Stimulated activated CD4-positive, alpha-beta T cell treated with anti-CD3 and anti-CD28 coated beads, Interleukin-15, amount 100 ng/mL, for 48 hours (primary cell): ENCODE results near the gene CLDN9.
"Not testable (repeated sequence)": the region's sequence is repeated elsewhere in the genome, so short reads cannot be mapped to it uniquely, and the experiment has no call there.

Experiments
- DNase-seq, 2 donors: peaks; one replicate each; pipeline ENCODE4 v3.0.0-alpha.2; 2020; ENCODE audit warnings: low read depth in 2 of 2

CLDN9 gene

GRCh38 chr16:3030222-3031212 is 17.8 kb downstream of the CLDN9 start:
- no peak for DNase-seq

GRCh38 chr16:3032624-3033023 is 19.9 kb downstream of the CLDN9 start:
- no peak for DNase-seq

GRCh38 chr16:3035289-3035971 is 22.7 kb downstream of the CLDN9 start:
- no peak for DNase-seq

- DNase-seq, result no peak
These were observed 23.4 kb downstream of the CLDN9 start for GRCh38 chr16:3035972-3036725.

GRCh38 chr16:3036726-3037315 is 24.1 kb downstream of the CLDN9 start, which contains the start of gene BICDL2:
BICDL2 (minus strand) TSS chr16:3036944; CDS start chr16:3035496, 1,448 bp downstream.
- DNase-seq, result no peak

- no peak for DNase-seq
These were observed 25.5 kb downstream of the CLDN9 start for GRCh38 chr16:3038256-3038655.

- DNase-seq, result no peak
These were observed 26.2 kb downstream of the CLDN9 start for GRCh38 chr16:3038896-3039295.

GRCh38 chr16:3042376-3042775 is 29.7 kb downstream of the CLDN9 start:
- no peak for DNase-seq

- no peak for DNase-seq
These were observed 32.0 kb downstream of the CLDN9 start for GRCh38 chr16:3044708-3045107.

- no peak for DNase-seq
These were observed 33.3 kb downstream of the CLDN9 start, which contains the start of gene MMP25 for GRCh38 chr16:3045758-3046640. MMP25 (plus strand) TSS chr16:3046561; CDS start chr16:3046918, 357 bp downstream.

- no peak for DNase-seq
These were observed 34.1 kb downstream of the CLDN9 start for GRCh38 chr16:3046641-3047386.

- no peak for DNase-seq
These were observed 34.6 kb downstream of the CLDN9 start for GRCh38 chr16:3047387-3047720.

GRCh38 chr16:3049921-3050481 is 37.3 kb downstream of the CLDN9 start:
- no peak for DNase-seq

GRCh38 chr16:3050487-3050886 is 37.8 kb downstream of the CLDN9 start:
- no peak for DNase-seq

GRCh38 chr16:3051009-3051408 is 38.3 kb downstream of the CLDN9 start:
- DNase-seq, result no peak

GRCh38 chr16:3051494-3051893 is 38.8 kb downstream of the CLDN9 start:
- no peak for DNase-seq

- not testable (repeated sequence) for DNase-seq
These were observed 40.0 kb downstream of the CLDN9 start for GRCh38 chr16:3052571-3053329.

- not testable (repeated sequence) for DNase-seq
These were observed 40.6 kb downstream of the CLDN9 start for GRCh38 chr16:3053330-3053710.
